Activated T-cell treated with anti-CD3 and anti-CD28 coated beads, Interleukin-2, amount 50 U/mL, for 72 hours (primary cell): ENCODE results near the gene P3H3. TPM values are rescaled to one million over a fixed set of nuclear protein-coding genes. Genes with fewer than 3 reads are reported as not detected.
A peak's percentile ranks its signal among the peaks of the same experiment; 100 is the strongest.

Source experiments
- ATAC-seq, 2 donors: fragments of 150-1000 bp; cut with Tn5 transposase; replicated peaks in 1 of 2; 2 replicates each; pipeline ENCODE4 v1.10.0; 2021; ENCODE audit warnings: moderate library complexity in 2 of 2, mild to moderate bottlenecking in 1 of 2
- DNase-seq, 2 donors: peaks; one replicate each; pipeline ENCODE4 v3.0.0; 2021 to 2022; ENCODE audit warnings: mixed read lengths in 1 of 2
- H3K27ac Mint-ChIP-seq: one replicate; pipeline ENCODE4 v1.8.0; 2022; ENCODE audit warnings: mild to moderate bottlenecking, moderate library complexity, mixed read lengths
- H3K27me3 Mint-ChIP-seq: one replicate; pipeline ENCODE4 v1.8.0; 2022; ENCODE audit warnings: low read depth, mixed read lengths
- H3K36me3 Mint-ChIP-seq, 2 donors: one replicate each; pipeline ENCODE4 v1.8.0; 2022; ENCODE audit warnings: mixed read lengths in 2 of 2, mild to moderate bottlenecking in 1 of 2; ENCODE audit not compliant: insufficient read depth in 2 of 2
- H3K4me1 Mint-ChIP-seq: one replicate; pipeline ENCODE4 v1.8.0; 2022; ENCODE audit warnings: low read depth, mixed read lengths
- H3K4me3 Mint-ChIP-seq, 2 donors: one replicate each; pipeline ENCODE4 v1.8.0; 2022; ENCODE audit warnings: mild to moderate bottlenecking in 2 of 2, mixed read lengths in 2 of 2, moderate library complexity in 2 of 2
- H3K9me3 Mint-ChIP-seq, 2 donors: one replicate each; pipeline ENCODE4 v1.8.0; 2022; ENCODE audit warnings: mixed read lengths in 2 of 2
- total RNA-seq, 2 donors: library from RNA; stranded (reverse); gene quantifications; one replicate each; pipeline ENCODE4 v1.2.3, GENCODE V29; 2022

Gene P3H3
- total RNA-seq, 2 donors from 2014 or later, result 2.2 to 2.6 TPM

DNA sequence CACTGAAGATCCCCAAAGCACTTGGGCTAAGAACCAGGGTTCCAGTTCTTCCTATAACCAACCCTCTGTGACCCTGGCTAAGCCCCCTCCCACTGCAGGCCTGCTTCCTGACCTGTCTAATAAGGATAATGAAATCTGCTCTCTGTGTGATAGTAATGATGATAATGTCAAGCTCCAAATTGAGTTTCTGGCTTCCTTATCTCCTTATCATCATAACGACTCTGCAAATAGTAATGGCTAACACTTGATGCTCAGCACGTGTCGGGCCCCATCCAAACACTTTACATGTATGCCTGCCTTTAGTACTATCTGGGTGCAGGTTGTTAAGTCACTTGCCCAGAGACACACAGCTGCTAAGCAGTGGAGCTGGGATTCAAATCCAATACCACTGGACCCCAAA, 11.6 kb upstream of the P3H3 start:
- Mint-ChIP-seq H3K4me3 (no peak overlapping the region), H3K4me1 (peaks cover 16% of the 10 kb centered on the region), H3K27me3 (no peaks in the 10 kb centered on the region), H3K36me3 (peaks cover 6 to 7% of the 10 kb centered on the region in 2 donors), H3K9me3 (no peaks in the 10 kb centered on the region), H3K27ac (no peak overlapping the region)
- ATAC-seq (no peak), DNase-seq (no peak)

DNA sequence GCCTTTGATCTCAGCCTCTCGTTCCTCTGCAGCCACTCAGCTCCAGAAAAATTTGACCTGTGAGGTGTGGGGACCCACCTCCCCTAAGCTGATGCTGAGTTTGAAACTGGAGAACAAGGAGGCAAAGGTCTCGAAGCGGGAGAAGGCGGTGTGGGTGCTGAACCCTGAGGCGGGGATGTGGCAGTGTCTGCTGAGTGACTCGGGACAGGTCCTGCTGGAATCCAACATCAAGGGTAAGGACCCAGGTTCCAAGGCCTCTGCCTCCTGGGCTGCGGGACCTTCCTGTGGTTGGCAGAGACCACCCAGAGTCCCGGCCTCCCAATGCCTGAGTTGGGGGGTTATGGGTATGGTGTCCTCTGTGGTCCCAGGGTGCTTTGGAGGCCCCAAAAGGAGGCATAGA, 11.1 kb upstream of the P3H3 start:
- Mint-ChIP-seq H3K27ac (no peak overlapping the region), H3K36me3 (peaks cover 6 to 7% of the 10 kb centered on the region in 2 donors), H3K4me3 (no peak overlapping the region), H3K9me3 (no peaks in the 10 kb centered on the region), H3K27me3 (peaks cover 3% of the 10 kb centered on the region), H3K4me1 (peaks cover 11% of the 10 kb centered on the region)
- no peak for ATAC-seq
- no peak for DNase-seq

DNA sequence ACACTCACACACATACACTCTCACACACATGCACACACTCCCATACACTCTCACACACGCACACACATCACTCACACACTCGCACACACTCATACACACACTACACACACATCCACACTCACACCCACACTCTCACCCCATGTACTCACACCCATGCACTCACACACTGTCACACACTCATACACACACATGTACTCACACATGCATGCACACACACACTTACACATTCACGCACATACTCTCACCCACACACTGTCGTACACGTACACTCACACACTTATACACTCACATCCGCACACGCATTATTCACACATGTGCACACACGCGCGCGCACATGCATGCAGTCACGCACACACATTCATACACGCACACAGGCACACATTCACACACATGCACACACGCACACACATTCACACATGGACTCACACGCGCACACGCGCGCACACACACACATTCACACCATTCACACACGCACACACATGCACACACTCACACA, 10.5 kb upstream of the P3H3 start:
- ATAC-seq (no peak), DNase-seq (no peak)
- no peaks in the 10 kb centered on the region for H3K9me3 Mint-ChIP-seq
- H3K4me1 Mint-ChIP-seq, result peaks cover 9% of the 10 kb centered on the region
- H3K27ac Mint-ChIP-seq, result no peak overlapping the region
- H3K27me3 Mint-ChIP-seq, result peaks cover 9% of the 10 kb centered on the region
- no peak overlapping the region for H3K4me3 Mint-ChIP-seq
- peaks cover 6 to 7% of the 10 kb centered on the region in 2 donors for H3K36me3 Mint-ChIP-seq

DNA sequence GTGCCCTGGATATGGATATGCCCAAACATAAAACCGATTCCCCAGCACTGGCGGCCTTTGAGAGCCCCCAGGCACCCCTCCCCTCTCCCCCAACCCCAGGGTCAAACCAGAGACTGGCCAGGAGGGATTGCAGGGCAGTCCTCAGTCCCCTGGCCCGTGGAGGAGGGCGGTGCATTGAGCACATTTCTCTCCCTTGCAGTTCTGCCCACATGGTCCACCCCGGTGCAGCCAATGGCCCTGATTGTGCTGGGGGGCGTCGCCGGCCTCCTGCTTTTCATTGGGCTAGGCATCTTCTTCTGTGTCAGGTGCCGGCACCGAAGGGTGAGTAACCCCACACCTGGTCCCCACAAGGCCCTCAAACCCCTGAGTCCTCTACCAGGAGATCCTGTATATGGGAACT, 10.0 kb upstream of the P3H3 start:
- DNase-seq (no peak), ATAC-seq (no peak)
- no peak overlapping the region for H3K27ac Mint-ChIP-seq
- H3K9me3 Mint-ChIP-seq, result no peaks in the 10 kb centered on the region
- H3K27me3 Mint-ChIP-seq, result peaks cover 14% of the 10 kb centered on the region
- peaks cover 9% of the 10 kb centered on the region for H3K4me1 Mint-ChIP-seq
- peaks cover 6 to 7% of the 10 kb centered on the region in 2 donors for H3K36me3 Mint-ChIP-seq
- H3K4me3 Mint-ChIP-seq, result no peak overlapping the region

DNA sequence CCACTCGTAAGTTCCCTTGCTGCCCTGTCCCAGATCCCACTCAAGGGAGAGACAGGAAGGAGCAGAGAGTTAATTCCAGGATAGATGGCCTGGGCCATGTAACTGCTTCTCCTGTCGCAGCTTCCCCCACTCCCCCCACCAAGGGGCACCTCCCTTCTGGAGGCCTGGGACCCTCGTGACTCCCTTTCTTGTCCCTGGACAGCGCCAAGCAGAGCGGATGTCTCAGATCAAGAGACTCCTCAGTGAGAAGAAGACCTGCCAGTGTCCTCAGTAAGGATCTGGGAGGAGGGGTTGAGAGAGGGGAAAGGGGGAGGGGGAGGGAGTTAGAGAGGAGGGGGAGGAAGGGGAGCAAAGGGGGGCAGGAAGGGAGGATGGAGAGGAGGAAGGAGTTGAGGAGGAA, 9.6 kb upstream of the P3H3 start:
- DNase-seq (no peak), ATAC-seq (no peak)
- peaks cover 6 to 7% of the 10 kb centered on the region in 2 donors for H3K36me3 Mint-ChIP-seq
- peaks cover 15% of the 10 kb centered on the region for H3K27me3 Mint-ChIP-seq
- H3K4me3 Mint-ChIP-seq, result no peak overlapping the region
- H3K27ac Mint-ChIP-seq, result no peak overlapping the region
- no peaks in the 10 kb centered on the region for H3K9me3 Mint-ChIP-seq
- H3K4me1 Mint-ChIP-seq, result peaks cover 9% of the 10 kb centered on the region

DNA sequence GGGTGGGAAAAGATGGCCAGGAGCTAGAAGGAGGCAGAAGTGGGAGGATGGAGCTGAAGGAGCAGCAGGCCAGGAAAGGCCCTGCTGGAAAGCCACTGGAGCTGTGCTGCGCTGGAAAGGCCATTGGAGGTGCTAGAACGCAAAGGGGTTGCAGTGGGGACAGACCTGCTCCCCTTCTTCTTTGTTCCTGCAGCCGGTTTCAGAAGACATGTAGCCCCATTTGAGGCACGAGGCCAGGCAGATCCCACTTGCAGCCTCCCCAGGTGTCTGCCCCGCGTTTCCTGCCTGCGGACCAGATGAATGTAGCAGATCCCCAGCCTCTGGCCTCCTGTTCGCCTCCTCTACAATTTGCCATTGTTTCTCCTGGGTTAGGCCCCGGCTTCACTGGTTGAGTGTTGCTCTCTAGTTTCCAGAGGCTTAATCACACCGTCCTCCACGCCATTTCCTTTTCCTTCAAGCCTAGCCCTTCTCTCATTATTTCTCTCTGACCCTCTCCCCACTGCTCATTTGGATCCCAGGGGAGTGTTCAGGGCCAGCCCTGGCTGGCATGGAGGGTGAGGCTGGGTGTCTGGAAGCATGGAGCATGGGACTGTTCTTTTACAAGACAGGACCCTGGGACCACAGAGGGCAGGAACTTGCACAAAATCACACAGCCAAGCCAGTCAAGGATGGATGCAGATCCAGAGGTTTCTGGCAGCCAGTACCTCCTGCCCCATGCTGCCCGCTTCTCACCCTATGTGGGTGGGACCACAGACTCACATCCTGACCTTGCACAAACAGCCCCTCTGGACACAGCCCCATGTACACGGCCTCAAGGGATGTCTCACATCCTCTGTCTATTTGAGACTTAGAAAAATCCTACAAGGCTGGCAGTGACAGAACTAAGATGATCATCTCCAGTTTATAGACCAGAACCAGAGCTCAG, 8.8 kb upstream of the P3H3 start:
- no peak for DNase-seq
- no peak for ATAC-seq
- H3K27ac Mint-ChIP-seq, result no peak overlapping the region

DNA sequence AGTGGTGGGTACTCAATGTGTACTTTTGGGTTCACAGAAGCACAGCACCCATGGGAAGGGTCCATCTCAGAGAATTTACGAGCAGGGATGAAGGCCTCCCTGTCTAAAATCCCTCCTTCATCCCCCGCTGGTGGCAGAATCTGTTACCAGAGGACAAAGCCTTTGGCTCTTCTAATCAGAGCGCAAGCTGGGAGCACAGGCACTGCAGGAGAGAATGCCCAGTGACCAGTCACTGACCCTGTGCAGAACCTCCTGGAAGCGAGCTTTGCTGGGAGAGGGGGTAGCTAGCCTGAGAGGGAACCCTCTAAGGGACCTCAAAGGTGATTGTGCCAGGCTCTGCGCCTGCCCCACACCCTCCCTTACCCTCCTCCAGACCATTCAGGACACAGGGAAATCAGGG, 8.0 kb upstream of the P3H3 start:
- Mint-ChIP-seq H3K4me1 (peaks cover 9% of the 10 kb centered on the region), H3K27me3 (peaks cover 24% of the 10 kb centered on the region), H3K27ac (no peak overlapping the region), H3K36me3 (peaks cover 6% of the 10 kb centered on the region in 2 donors), H3K9me3 (no peaks in the 10 kb centered on the region), H3K4me3 (no peak overlapping the region)
- ATAC-seq, result no peak
- DNase-seq, result no peak

More for the DNA sequence above, 8.8 kb upstream of the P3H3 start:
- Mint-ChIP-seq H3K4me1 (peaks cover 9% of the 10 kb centered on the region), H3K27me3 (peaks cover 16% of the 10 kb centered on the region), H3K9me3 (no peaks in the 10 kb centered on the region), H3K4me3 (no peak overlapping the region), H3K36me3 (peaks cover 6 to 7% of the 10 kb centered on the region in 2 donors)

DNA sequence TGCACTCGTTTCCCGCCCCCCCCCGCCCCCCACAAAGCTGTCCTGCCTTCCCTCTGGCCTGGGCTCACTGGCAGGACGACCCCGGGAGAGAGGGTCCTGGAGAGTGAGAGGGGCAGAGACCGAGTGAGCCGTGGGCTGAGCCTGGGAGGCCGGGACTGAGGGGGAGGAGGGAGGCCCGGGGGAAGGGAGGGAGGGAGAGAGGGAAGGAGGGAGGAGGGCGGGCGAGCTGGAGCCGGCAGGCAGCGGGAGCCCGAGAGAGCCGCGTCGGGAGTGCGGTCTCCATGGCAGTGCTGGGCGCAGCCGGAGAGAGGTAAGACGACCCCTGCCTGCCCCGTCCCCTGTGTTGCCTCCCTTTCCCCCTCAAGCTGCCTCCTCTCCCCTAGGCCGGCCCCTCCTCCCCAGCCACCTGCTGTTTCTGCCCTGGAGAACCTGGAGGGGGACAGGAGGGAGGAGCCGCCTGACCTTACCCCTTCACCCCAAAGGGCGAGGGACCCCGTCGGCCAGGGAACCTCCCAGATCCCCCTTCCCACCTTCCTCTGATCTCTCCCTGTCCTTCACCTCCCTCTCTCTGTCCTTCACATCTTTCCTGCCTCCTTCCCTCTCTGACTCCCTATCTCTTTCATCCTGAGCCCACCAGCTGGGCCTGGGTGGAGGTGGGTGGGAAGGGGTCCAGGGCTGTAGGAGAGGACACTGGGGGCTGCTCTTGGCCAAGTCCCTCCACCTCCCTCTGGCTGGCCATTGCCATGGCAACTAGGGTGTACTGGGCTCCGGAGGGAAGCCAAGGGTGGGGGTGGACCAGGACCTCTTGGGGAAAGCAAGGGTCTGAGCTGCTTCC, 6.4 kb upstream of the P3H3 start, which contains the start of gene GPR162:
TSS of gene GPR162 (plus strand) at position 231 of the 835 bp plus-strand sequence. CDS start 2,078 bp downstream, outside the sequence.
- no peak for DNase-seq
- H3K9me3 Mint-ChIP-seq, result no peaks in the 10 kb centered on the region
- peaks cover 37% of the 10 kb centered on the region for H3K27me3 Mint-ChIP-seq
- no peak within 1 kb of the TSS for H3K27ac Mint-ChIP-seq
- H3K36me3 Mint-ChIP-seq, result peaks cover 6% of the 10 kb centered on the region in 2 donors
- H3K4me1 Mint-ChIP-seq, result peaks cover 14% of the 10 kb centered on the region
- H3K4me3 Mint-ChIP-seq, result peak within 1 kb of the TSS; percentile 57 to 69
- peak; percentile 4 to 6 for ATAC-seq

DNA sequence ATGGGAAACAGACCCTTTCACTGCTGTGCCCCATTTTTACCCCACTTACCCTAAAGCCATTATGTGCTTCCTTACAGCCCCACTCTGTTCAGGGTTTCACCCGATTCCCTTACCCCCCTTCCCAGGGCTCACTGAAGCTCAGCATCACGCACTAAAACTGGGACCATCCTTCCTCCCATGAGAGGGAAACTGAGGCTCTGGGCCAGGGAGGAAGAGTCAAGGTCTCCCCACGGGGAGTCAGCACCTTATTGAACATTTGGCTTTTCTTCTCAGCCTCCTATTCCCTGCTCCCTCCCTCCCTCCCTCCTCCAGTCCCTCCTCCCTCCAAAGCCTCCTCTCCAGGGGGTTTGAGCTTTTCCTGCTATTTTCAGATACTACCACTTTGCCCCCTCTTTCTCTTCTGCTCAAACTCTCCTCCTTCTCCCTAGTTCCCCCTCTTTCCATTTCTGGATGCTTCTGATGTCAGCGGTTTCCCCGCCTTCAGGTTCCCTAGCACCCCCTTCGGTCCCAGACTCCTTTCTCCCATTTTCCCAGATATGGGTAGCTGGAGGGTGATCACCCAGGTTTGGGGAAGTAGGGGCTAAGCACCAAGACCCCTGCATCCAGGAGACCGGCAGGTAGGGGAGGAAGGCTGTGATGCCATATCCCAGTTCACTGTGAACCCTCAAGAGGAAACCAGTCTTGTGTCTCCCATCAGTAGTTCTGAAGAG, 5.6 kb upstream of the P3H3 start:
- Mint-ChIP-seq H3K4me1 (peaks cover 20% of the 10 kb centered on the region), H3K9me3 (no peaks in the 10 kb centered on the region), H3K4me3 (peak overlapping the region in 1 of 2 donors; percentile 40), H3K27ac (no peak overlapping the region), H3K36me3 (peaks cover 4% of the 10 kb centered on the region in 2 donors), H3K27me3 (peaks cover 45% of the 10 kb centered on the region)
- DNase-seq (no peak), ATAC-seq (no peak)

DNA sequence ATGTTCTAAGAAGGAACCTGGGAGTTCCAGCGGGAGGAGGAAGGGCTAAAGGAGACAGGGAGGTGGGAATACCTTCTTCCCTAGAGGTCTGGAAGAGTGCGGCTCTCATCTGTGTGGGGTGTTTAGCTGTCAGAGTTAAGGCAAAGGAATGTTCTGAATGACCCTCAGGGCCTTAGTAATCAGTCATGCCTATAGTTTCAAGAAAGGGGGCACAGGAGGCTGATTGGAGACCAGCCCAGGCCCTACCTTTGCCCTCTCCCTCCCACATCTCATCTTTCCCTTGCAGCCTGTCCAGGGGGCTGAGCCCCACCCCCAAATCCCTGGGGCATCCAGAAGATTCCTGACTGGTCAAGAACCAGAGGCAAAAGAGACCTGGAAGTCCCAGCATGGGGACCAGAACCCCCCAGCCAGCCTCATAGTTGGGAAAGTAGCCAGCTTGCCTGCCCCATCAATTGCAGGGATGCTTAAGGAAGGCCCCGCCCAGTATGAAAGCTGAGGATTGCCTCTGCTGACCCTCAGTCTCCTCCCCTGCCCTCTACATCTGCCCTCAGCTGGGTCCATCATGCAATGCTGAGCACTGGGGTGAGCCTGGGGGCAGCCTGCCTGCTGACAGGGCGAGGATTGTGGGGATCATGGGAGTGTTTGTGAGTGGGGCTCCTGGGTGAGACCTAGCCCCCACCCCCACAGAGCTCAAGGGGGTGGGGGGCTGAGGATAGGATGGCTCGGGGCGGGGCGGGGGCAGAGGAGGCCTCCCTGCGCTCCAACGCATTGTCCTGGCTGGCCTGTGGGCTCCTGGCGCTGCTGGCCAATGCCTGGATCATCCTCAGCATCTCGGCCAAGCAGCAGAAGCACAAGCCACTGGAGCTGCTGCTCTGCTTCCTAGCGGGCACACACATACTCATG, 4.8 kb upstream of the P3H3 start:
- Mint-ChIP-seq H3K4me1 (peaks cover 26% of the 10 kb centered on the region), H3K9me3 (no peaks in the 10 kb centered on the region), H3K27ac (no peak overlapping the region), H3K27me3 (peaks cover 53% of the 10 kb centered on the region), H3K4me3 (no peak overlapping the region), H3K36me3 (peaks cover 0 to 2% of the 10 kb centered on the region in 2 donors)
- ATAC-seq (no peak), DNase-seq (no peak)

DNA sequence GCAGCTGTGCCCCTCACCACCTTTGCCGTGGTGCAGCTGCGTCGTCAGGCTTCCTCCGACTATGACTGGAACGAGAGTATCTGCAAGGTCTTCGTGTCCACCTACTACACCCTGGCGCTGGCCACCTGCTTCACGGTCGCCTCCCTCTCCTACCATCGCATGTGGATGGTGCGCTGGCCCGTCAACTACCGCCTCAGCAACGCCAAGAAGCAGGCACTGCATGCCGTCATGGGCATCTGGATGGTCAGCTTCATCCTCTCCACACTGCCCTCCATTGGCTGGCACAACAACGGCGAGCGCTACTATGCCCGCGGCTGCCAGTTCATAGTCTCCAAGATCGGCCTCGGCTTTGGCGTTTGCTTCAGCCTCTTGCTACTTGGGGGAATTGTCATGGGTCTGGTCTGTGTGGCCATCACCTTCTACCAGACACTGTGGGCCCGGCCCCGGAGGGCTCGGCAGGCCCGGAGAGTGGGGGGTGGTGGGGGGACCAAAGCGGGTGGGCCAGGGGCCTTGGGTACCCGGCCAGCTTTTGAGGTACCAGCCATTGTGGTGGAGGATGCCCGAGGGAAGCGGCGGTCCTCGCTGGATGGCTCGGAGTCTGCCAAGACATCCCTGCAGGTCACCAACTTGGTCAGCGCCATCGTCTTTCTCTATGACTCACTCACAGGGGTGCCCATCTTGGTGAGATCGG, 4.0 kb upstream of the P3H3 start:
- Mint-ChIP-seq H3K4me1 (peaks cover 30% of the 10 kb centered on the region), H3K27me3 (peaks cover 59% of the 10 kb centered on the region), H3K36me3 (peaks cover 0 to 2% of the 10 kb centered on the region in 2 donors), H3K27ac (no peak overlapping the region), H3K9me3 (no peaks in the 10 kb centered on the region), H3K4me3 (no peak overlapping the region)
- ATAC-seq (no peak), DNase-seq (no peak)
